ENCODE measurements around the gene NSRP1. TPM values are rescaled to one million over a fixed set of nuclear protein-coding genes. Genes with fewer than 3 reads are reported as not detected.

Gene NSRP1
- total RNA-seq, 1 donor from 2014 or later = 25.3 TPM

DNA sequence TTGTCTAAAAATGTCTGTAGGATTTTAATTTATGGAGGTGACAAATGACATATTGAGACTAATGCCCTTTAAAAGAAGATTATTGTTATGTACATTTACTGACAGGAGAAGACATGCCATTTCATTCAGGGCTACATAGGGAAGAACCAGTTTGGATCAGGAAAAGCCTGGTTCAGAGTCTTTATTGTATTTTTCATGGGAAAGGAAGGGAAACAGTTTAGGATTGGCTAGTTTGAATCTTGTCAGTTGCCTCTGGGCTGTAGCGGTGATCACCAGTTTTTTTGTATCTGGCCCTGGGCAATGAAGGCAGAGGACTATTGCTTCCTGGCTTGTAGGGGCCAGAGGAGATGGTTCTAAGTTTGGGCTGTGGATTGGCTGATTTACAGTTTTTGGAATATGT, 31.8 kb downstream of the NSRP1 start:
- no peak for DNase-seq (ENCODE audit: low spot score, unreplicated experiment)
- Mint-ChIP-seq H3K9me3 (ENCODE audit: low read depth) (no peaks in the 10 kb centered on the region), H3K27ac (no peak overlapping the region)

DNA sequence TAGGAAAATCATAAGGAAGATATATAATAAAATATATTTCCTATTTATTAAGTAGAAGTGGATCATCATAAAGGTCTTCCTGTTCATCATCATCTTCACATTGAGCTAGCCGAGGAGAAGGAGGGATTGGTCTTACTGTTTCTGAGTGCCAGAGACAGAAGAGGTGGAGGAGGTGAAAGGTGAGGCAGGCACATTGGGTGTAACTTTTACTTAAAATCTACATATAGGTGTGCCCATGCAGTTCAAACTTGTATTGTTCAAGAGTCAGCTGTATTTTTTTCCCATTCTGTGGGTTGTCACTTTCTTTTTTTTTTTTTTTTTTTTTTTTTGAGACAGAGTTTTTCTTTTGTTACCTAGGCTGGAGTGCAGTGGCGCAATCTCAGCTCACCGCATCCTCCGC, 34.9 kb downstream of the NSRP1 start:
- Mint-ChIP-seq H3K4me3 (ENCODE audit: low read depth) (no peak overlapping the region), H3K36me3 (ENCODE audit: insufficient read depth) (peaks cover 16% of the 10 kb centered on the region), H3K9me3 (ENCODE audit: low read depth) (no peaks in the 10 kb centered on the region), H3K27ac (no peak overlapping the region), H3K4me1 (ENCODE audit: low read depth) (no peaks in the 10 kb centered on the region), H3K27me3 (no peaks in the 10 kb centered on the region)
- DNase-seq (ENCODE audit: low spot score, unreplicated experiment) = no peak
- TF ChIP-seq, protein P1, sequence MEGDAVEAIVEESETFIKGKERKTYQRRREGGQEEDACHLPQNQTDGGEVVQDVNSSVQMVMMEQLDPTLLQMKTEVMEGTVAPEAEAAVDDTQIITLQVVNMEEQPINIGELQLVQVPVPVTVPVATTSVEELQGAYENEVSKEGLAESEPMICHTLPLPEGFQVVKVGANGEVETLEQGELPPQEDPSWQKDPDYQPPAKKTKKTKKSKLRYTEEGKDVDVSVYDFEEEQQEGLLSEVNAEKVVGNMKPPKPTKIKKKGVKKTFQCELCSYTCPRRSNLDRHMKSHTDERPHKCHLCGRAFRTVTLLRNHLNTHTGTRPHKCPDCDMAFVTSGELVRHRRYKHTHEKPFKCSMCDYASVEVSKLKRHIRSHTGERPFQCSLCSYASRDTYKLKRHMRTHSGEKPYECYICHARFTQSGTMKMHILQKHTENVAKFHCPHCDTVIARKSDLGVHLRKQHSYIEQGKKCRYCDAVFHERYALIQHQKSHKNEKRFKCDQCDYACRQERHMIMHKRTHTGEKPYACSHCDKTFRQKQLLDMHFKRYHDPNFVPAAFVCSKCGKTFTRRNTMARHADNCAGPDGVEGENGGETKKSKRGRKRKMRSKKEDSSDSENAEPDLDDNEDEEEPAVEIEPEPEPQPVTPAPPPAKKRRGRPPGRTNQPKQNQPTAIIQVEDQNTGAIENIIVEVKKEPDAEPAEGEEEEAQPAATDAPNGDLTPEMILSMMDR (IDR thresholded peaks at IDR 0.05; ENCODE audit: unreplicated experiment) = no peak

More for the DNA sequence above, 31.8 kb downstream of the NSRP1 start:
- TF ChIP-seq, protein P1 (IDR thresholded peaks at IDR 0.05; ENCODE audit: unreplicated experiment) = no peak
- Mint-ChIP-seq H3K4me1 (ENCODE audit: low read depth) (no peaks in the 10 kb centered on the region), H3K4me3 (ENCODE audit: low read depth) (no peak overlapping the region), H3K36me3 (ENCODE audit: insufficient read depth) (peaks cover 12% of the 10 kb centered on the region), H3K27me3 (no peaks in the 10 kb centered on the region)

DNA sequence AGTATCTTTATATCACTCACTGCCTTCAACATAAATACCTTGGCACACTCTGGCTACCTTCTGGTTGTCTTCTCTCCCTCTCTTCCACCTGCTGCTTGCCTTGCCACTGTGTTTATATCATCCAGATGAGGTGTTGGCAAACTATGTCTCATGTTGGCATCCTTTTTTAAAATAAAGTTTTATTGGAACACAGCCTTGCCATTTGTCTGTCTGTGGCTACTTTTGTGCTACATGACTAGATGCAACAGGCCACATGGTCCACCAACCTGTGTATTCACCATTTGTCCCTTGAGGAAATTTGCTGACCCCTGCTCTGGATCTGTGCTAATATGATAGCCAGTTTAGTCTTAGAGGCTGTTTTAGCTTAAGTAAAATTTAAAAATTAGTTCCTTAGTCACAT, 36.8 kb downstream of the NSRP1 start:
- no peak for DNase-seq (ENCODE audit: low spot score, unreplicated experiment)
- TF ChIP-seq, protein P1 (IDR thresholded peaks at IDR 0.05; ENCODE audit: unreplicated experiment) = no peak
- Mint-ChIP-seq H3K9me3 (ENCODE audit: low read depth) (peaks cover 4% of the 10 kb centered on the region), H3K27ac (no peak overlapping the region), H3K27me3 (no peaks in the 10 kb centered on the region), H3K4me3 (ENCODE audit: low read depth) (no peak overlapping the region), H3K36me3 (ENCODE audit: insufficient read depth) (peaks cover 25% of the 10 kb centered on the region), H3K4me1 (ENCODE audit: low read depth) (no peaks in the 10 kb centered on the region)

DNA sequence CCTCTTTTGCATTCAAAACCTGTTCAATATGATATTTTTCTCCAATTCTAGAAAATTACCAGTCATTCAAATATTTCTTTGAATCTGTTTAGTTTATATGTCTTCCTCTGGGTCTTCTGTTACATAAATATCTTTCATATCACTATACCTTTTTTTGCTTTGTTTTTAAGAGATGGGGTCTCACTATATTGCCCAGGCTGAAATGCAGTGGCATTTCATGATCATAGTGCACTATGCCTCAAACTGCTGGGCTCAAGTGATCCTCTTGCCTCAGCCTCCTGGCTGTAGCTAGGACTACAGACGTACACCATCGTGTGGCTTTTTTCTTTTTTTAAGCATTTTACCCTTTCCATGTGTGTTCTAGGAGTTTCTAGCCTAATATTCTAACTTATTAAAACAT, 38.8 kb downstream of the NSRP1 start:
- Mint-ChIP-seq H3K4me1 (ENCODE audit: low read depth) (no peaks in the 10 kb centered on the region), H3K9me3 (ENCODE audit: low read depth) (peaks cover 20% of the 10 kb centered on the region), H3K27me3 (no peaks in the 10 kb centered on the region), H3K4me3 (ENCODE audit: low read depth) (no peak overlapping the region), H3K27ac (no peak overlapping the region), H3K36me3 (ENCODE audit: insufficient read depth) (peaks cover 41% of the 10 kb centered on the region)
- DNase-seq (ENCODE audit: low spot score, unreplicated experiment) = no peak
- TF ChIP-seq, protein P1 (IDR thresholded peaks at IDR 0.05; ENCODE audit: unreplicated experiment) = no peak

DNA sequence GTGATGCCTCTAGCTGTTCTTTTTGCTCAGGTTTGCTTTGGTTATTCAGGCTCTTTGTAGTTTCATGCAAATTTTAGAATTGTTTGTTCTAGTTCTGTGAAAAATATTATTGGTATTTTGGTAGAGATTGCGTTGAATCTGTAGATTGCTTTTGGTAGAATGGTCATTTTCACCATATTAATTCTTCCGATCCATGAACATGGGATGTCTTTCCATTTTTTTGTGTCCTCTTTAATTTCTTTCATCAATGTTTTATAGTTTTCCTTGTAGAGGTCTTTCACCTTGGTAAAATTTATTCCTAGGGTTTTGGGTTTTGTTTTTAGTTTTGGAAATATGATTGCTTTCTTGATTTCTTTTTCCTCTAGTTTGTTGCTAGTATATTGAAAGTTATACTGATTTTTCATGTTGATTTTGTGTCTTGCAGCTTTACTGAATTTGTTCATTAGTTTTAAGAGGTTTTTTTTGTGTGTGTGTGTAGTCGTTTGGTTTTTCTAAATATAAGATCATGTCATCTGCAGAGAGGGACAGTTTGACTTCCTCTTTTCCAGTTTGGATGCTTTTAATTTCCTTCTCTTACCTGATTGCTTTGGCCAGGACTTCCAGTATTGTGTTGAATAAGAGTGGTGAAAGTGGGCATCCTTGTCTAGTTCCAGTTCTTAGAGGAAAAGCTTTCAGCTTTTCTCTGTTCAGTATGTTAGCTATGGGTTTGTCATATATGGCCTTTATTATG, 42.4 kb downstream of the NSRP1 start:
- no peaks in the 10 kb centered on the region for H3K27me3 Mint-ChIP-seq
- H3K27ac Mint-ChIP-seq = no peak overlapping the region
- TF ChIP-seq, protein P1 (IDR thresholded peaks at IDR 0.05; ENCODE audit: unreplicated experiment) = no peak
- H3K36me3 Mint-ChIP-seq (ENCODE audit: insufficient read depth) = peaks cover 48% of the 10 kb centered on the region
- H3K4me1 Mint-ChIP-seq (ENCODE audit: low read depth) = no peaks in the 10 kb centered on the region
- DNase-seq (ENCODE audit: low spot score, unreplicated experiment) = no peak
- H3K9me3 Mint-ChIP-seq (ENCODE audit: low read depth) = peaks cover 25% of the 10 kb centered on the region
- H3K4me3 Mint-ChIP-seq (ENCODE audit: low read depth) = no peak overlapping the region

Measured in progenitor cell of endocrine pancreas (in vitro differentiated cells).